GM18511 (cell line): ENCODE results near the gene PDE2A.
"Not testable (repeated sequence)": the region's sequence is repeated elsewhere in the genome, so short reads cannot be mapped to it uniquely, and the experiment has no call there.

ENCODE experiments used
- ATAC-seq: cut with Tn5 transposase; IDR thresholded peaks from one replicate; pipeline ENCODE4 v1.9.1; 2021; ENCODE audit warnings: mild to moderate bottlenecking, moderate library complexity; ENCODE audit not compliant: unreplicated experiment

The PDE2A gene

DNA sequence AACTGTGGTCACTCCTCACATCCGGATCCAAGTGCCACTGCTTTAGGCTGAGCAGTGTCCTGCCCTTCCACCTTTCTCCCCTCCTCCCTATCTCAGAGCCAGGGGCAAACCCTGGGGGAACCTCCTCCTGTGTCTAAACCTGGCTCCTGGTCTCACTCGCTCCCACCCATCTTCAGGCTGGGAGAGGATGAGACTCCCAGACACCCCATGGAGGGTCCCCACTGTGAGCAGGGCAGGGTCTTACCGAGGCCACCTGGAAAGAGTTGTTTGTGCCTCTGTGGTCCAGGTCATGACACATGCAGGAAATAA is 93.6 kb downstream of the PDE2A start:
- no peak for ATAC-seq

DNA sequence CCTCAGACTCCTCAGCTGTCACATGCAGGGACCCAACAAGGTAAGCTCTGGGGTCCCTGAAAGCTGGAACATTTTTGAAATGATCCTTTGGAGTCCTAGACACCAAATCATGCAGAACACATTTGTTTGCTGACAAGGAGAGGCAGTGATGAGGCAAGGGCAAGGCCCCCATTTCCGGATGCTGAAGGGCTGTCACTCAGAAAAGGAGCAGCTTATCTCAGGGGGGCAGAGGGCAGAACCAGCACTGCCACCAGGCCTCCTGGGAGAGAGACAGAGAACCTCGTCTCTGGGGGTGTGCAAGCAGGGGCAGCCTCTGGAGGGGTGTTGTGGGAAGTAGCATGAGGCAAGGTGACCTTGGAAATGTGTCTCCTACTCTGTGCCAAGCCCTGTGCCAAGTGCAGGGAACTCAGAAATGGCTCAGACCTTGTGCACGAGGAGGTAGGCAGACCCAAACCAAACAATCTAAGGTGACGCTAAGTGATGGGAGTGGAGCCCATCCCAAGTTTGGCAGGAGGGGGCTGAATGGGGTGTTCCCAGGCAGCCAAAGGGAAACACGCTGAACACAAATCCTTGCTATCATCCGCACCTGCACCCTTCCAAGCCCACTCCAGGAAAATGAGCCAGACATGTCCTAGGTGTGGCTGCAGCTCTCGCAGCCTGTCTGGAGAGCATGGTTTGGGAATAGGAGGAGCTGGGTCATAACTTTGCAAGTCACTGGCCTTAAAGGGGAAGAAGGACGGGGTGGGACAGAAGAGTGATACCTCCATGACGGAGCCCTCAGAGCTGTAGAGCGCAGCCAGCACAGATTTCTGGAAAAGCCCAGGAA is 94.2 kb downstream of the PDE2A start:
- ATAC-seq = no peak

DNA sequence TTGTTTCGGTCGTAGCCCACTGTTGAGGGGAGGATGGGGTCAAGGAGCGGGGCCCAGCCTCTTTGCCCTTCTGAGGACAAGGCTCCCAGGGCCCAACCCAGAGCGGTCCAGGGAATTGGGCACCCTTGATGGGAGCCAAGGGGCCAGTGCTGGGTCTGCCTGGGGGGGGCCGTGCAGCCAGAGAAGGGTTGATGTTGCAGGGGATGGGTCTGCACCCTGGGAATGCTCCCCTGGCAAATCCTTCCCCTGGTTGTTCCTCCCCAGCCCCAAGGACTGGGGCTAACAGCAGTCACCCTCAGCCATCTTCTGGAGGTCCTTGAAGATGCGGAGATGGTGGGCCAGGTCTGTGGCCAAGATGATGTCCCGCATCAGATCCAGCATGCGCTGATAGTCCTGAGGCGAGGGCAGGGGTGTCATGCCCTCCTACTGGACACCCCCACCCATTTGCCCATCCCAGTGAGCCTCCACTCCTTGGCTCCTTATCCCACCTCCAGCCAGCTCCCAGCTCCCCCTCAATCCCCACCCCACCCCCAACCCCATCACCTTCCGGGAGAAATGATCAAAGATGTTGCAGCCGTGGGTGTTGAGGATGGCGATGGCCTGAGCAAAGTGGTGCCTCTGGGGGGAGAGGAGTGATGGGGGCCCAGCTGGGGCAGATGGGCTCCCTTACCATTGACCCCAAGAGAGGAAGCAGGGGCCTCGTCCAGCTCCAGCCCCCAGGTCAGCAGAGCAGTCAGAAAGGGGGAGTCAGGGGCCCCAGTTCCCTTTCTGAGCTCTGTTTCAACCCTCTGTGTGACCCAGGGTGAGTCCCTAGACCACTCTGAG is 95.0 kb downstream of the PDE2A start:
- ATAC-seq = no peak

DNA sequence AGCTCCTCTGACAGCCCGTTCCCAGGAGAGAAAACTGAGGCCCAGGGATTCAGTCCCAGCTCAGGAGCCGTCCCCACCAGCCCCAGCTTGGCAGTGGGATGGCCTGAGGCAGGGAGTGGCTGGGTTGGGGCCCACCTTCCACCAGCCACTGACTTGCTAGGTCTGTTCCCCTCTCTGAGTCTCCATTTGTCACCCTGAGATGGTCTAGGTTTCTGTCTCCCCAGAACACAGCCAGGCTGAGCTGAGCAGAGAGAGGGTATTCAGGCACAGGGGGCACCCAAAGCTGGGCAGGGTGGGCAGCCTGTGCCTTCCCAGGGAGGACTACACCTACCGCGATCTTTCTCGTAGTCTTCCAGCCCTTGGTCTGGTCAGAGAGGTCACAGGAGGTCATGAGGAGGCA is 95.7 kb downstream of the PDE2A start:
- ATAC-seq = no peak

DNA sequence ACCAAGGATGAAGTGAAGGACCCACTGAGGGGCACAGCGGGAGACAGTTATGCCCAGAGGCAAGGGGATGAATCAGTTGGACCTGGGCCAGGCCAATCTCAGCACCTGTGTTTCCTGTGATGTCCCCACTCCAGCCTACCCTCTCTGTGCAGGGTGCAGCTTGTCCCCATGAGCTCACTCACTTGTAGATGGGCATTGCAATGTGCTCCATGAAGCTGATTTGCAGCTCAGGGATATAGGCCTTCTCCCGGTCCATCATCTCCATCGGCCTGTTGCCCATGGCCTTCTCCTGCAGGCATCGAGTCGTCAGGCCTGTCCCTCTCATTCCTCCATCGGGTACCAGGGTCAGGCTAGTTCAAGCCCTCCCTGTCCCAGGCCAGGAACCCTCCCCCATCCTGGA is 96.2 kb downstream of the PDE2A start:
- ATAC-seq = no peak

DNA sequence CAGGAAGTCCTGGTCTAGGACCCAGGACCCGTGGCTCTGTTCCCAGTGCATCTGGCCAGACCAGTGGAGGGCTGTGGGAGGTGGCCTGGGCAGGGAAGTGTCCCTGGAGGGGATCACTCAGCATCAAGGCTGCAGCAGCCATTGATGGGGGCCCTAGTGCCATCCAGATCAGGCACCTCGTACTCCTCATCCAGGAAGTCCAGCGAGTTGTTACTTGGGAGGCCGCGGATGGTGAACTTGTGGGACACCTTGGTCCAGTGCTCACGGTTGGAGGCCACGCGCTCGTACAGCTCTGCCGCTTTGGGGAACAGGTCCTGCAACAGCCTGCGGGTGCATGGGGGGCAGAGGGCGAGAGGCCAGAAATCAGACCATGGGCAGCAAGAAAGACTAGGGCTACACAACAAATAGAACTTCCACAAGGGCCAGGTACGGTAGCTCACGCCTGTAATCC is 96.9 kb downstream of the PDE2A start:
- no peak for ATAC-seq

DNA sequence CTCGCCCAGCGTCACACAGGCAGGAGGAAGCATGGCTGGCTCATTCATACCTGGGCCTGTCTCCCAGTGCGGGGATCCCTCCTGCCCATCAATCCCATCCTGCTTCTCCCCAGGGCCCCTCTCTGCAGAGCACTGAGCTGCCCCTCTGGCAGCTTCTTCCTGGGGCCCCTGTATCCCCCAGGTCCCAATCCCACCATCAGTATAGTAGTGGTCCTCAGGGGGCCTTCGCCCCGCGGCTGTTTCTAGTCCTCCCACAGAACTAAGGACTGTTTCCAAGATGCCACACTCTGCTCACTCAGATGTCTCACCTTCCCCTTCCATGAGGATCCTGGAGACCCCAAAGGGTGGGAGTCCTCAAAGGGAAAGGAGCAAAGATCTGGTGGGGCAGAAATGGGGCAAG is 97.6 kb downstream of the PDE2A start:
- no peak for ATAC-seq

DNA sequence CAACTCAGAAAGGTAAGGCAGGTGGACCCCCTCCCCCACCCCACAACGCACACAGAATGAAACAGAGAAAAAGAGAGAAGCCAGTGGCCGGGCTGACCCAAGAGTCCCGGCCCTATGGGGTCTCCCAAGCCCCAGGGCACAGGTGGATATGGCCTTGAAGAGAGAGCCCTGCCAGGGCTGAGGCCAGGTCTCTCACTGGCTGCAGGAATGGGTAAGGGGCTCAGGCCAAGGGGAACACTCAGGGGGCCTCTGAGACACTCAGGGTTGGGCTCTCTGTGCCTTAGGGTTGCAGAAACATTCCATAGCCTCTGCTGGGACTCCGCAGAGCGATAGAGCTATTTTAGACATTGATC is 98.0 kb downstream of the PDE2A start:
- no peak for ATAC-seq

DNA sequence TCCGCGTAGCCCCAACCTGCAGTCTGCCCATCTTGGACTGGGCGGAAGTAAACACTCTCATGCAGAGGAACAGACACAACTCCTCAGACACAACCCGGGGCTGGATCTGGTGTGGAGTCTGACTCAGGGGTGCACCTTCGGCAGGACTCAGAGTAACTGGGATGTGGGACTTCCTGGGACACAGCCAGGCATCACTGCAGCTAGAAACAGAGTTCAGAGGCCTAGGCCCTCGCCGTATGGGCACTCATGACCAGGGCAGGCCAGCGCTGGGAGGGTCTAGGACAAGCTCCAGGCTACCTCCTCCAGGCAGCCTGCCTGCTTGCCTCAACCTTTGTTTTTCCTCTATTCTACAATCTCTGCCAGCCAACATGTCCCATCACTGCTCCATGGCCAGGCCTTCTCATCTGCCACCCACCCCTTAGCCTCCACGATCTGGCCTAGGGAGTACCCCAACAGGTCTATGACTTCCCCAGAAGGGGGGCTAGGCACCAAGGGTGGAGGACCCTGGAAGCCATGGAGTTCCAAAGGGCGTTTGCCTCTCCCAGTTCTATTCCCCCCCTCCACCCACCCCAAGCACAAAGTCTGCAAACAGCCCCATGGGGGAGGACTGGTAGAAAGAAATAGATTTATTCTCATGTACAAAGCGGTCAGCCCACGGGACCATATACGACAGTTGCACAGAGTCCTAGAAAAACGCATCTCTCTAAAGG is 98.5 kb downstream of the PDE2A start:
- ATAC-seq = no peak

DNA sequence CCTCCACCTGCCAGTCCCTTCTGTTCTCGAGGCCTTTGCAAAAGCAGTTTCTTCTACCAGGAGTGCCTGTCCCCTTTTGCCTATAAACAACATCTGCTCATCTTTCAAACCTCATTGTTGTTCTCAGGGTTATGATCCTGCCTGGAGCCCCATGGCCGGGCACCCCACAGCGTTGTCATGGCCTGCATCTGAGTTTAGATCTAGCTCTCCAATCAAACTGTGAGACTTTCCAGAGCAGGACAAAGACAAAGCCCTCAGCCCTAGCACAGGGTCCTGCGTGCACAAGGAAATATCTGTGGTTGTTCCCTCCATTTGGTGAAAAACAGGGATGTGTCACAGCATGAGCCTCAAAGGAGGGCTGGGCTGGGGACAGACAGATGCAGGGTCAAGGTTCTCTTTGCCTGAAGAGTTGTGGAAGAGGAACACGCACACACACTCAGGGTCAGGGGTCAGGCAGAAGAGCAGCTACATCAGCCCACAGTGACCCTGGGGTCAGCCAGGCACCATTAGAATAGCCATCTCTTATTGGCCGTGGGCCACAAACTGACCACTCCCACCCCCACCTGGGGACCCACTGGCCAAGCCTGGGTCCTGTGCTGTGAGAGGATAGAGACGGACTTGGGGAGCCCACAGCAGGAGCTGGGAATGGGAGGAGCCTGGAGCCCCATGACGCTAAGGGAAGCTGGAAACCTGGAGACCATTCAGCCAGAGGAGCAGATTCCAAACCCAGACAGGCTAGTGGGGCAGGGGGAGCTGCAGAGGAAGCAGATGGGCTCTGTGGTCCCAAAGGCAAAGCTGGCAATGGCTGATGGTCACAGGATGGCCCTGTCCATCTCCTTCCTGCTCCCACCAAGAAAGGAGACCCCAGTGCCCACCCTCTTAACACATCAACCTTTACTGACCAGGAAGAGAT is 99.4 kb downstream of the PDE2A start:
- ATAC-seq = no peak

DNA sequence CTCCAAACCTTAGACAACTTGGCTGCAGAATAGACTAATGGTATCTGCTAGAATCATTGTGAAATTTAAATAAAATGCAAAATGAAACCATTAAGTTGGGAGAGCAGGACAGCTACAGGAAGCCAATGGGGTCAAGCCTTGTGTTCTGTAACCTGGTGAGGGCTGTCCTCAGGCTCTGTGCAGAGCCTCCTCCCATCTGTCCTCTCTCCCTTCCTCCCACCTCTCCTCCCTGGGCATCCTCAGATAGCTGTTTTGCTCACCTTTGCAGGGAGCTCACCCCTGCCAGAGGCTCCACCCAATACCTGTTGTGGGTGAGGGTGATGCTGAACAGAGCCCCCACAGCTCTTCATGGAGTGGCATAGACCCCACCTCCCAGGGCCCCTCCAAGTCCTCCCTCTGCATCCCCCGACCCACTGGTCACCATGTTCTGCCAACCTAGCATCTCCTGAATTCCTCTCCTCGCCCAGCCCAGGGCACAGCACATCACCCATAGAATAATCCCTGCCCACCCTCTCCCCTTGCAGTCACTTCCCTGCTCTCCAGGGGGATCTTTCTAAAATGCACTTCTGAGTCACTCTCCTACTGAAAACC is 100.3 kb downstream of the PDE2A start:
- no peak for ATAC-seq

DNA sequence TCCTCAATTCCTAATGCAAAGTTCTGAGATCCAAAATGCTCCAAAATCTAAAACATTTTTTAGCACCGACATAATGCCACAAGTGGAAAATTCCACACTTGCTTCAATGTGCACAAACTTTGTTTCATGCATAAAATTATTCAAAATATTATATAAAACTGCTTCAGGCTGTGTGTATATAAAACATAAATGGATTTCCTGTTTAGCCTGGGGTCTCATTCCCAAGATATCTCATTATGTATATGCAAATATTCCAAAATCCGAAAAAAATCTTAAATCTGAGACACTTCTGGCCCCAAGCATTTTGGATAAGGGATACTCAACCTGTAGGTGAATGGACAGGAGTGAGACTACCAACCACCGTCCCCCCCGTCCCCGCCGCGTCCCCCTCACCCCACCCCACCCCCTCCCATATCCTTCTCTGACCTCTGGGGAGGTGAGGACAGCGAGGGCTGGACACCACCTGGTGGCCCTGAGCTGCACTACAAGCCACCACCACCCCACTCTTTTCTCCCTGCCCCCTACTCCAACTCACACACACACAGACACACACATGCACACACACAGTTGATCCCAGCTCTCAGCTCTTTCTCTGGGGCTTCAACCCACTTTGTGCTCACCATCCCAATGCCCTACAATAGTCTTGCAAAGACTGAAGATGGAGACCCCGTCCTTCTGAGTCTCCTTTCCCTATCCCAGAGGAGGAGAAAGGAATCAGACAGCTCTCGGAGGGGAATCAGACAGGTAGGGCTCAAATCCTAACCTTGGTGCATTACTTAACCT is 101.0 kb downstream of the PDE2A start:
- no peak for ATAC-seq

DNA sequence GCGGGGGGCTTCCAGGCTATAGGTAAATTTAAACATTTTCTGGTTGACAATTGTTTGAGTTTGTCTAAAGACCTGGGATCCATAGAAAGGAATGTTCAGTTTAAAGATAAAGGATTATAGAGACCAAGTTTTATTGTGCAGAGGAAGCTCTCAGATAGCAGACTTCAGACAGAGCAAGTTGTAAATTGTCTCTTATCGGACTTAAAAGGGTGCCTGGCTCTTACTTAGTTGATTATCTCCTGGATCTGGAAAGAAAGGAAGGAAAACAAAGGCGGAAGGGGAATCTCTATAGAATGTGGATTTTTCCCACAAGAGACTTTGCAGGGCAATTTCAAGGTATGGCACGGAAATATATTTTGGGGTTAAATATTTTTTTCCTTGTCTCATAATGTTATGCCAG is 101.7 kb downstream of the PDE2A start:
- ATAC-seq = not testable (repeated sequence)

DNA sequence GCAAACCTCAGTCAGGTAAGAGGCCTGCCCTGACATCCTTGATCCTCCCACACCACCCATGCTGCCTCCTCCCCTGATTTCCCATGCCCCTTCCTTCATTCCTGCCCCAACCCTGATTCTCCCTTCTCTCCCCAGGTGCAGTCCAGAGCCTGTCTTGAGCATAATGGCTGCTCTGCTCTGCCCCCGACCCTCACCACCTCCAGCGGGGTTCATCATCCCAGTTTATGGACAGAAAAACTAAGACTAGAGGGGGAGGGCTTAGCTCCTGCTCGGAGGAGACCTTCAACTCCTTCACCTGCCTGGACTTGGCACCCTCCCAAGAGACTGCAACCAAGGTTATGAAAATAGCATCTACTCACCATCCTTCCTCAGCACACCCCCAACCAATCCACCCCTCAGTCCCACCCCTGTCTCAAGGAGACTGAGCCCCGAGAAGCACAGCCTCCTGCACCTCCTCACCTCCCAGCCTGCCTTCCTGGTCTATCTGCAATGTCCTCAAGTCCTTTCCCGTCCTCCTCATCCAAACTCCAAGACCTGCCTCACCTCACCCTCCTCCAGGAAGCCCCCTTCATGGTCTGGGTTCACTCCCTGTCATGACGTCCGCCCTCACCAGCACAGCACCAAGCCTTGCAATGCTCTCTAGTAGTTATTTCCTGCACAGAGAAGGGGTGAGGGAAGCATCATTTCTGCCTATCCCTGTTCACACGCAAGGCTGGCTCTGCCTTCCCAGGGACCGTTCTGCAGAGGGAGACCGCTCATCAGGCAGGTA is 103.1 kb downstream of the PDE2A start:
- no peak for ATAC-seq

DNA sequence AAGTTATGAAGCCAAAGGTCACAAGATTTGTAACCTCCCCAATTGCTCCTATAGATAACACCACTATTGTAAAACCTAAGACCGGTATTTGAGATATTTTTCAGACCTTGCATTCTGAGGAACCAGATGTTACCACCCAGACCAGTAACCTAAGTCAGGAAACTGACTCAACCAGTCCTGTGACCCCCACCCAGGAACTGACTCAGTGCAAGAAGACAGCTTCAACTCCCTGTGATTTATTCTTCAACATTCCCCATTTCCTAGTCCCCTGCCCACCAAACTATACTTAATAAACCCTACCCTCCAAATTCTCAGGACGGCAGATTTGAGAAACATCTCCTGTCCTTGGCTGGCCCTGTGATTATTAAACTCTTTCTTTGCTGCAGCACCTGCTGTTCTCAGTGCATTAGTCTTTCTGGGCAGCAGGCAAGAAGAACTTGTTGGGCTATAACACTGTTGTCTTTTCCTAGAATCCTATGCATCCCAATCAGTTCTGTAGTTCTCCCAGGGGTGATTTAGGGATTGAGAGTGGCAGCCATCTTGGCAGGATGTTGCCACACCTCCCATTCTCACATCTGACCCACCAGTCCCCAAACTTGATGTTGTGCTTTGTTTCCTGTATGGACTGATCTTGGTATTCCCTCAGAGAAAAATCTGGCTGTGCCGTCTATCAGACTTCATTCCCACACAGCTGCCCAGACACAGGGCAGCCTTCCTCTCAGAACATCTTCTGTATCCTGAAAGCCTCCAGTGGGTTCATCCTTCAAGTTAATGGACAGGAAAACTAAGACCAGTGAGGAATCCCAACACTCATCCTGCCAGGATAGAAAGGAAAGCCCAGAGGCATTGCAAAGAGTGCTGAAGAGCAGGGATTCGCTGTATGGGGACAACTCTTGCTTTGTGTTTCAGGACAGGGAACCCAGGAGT is 104.0 kb downstream of the PDE2A start:
- ATAC-seq = no peak

DNA sequence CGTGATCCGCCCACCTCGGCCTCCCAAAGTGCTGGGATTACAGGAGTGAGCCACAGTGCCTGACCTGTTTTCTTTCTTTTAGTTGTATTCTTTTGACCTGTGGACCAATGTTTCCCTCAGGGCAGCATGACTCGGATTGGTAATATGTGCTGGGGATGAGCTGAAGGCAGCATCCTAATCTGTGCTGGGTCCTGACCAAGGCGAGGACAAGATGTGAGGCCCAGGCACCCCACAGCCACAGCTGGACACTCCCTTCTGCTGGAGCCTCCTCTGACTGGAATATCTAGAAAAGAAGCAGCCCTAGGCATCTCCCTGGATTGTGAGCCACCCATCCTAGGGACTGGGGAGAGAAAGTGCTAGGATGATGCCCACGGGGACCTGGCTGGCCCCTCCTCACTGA is 105.4 kb downstream of the PDE2A start:
- ATAC-seq = no peak

DNA sequence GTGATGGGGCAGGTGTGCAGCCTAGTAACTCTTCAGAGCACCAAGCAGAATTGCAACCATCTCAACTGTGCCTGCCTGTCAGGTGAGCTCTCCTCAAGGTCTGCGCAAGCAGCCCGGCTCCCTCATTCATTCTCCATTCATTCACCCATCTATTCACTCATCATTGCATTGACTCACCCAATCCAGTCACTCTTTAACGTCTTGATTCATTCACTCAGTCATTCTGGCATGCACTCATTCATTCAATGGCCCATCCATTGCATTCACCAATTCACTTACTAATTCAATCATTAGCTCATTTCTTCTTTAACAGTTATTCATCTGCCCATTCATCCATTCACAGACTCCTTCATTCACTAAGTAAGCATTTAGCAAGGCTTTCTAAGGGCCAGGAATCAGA is 111.8 kb downstream of the PDE2A start:
- ATAC-seq = no peak

DNA sequence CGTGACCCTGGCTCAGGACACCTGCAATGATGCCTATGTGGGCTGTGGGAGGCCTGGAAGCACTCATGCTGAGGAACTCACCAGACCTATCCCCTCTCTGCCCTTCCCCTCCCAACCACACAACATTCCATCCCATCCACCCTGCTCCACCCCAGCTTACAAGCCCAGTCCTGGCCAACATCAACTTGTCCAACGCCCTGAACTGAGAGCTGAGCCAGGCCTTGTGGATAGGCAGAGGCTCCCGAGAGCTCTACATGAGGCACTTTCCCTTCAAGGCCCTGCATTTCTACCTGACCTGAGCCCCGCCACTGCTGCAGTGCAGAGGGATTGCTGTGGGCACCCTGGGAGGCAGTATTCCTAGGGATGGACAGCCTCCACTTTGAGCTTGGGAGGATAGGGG is 112.4 kb downstream of the PDE2A start:
- no peak for ATAC-seq
